ENCODE measurements around the gene ATXN2.

ATXN2 gene

GRCh38 chr12:111412007-111412829, 186.9 kb downstream of the ATXN2 start:
- Histone ChIP-seq H3K4me3 (ENCODE audit: low read length) (no peak overlapping the region), H3K27me3 (replicated peaks; ENCODE audit: control insufficient read depth, insufficient read depth, low read length) (no peaks in the 10 kb centered on the region), H3K4me1 (ENCODE audit: control insufficient read depth, insufficient read depth, low read length) (peaks cover 67% of the 10 kb centered on the region)

GRCh38 chr12:111411185-111411764, 187.8 kb downstream of the ATXN2 start:
- H3K4me1 ChIP-seq (ENCODE audit: control insufficient read depth, insufficient read depth, low read length) = peaks cover 74% of the 10 kb centered on the region
- no peaks in the 10 kb centered on the region for H3K27me3 ChIP-seq (replicated peaks; ENCODE audit: control insufficient read depth, insufficient read depth, low read length)
- DNase-seq (ENCODE audit: low read depth) = no peak
- no peaks in the 10 kb centered on the region for H3K9me3 ChIP-seq (ENCODE audit: control insufficient read depth, low read length)
- no peaks in the 10 kb centered on the region for H3K36me3 ChIP-seq (ENCODE audit: control insufficient read depth, insufficient read depth, low read length, severe bottlenecking)
- H3K4me3 ChIP-seq (ENCODE audit: low read length) = no peak overlapping the region
- peak overlapping the region; percentile 28 for H3K9ac ChIP-seq (ENCODE audit: low read length)

More at GRCh38 chr12:111412007-111412829, 186.9 kb downstream of the ATXN2 start:
- no peak for DNase-seq (ENCODE audit: low read depth)
- Histone ChIP-seq H3K36me3 (ENCODE audit: control insufficient read depth, insufficient read depth, low read length, severe bottlenecking) (peaks cover 4% of the 10 kb centered on the region), H3K9ac (ENCODE audit: low read length) (peak overlapping the region; percentile 15), H3K9me3 (ENCODE audit: control insufficient read depth, low read length) (no peaks in the 10 kb centered on the region)

- H3K9me3 ChIP-seq (ENCODE audit: control insufficient read depth, low read length) = no peaks in the 10 kb centered on the region
- H3K27me3 ChIP-seq (replicated peaks; ENCODE audit: control insufficient read depth, insufficient read depth, low read length) = no peaks in the 10 kb centered on the region
- H3K4me3 ChIP-seq (ENCODE audit: low read length) = peak overlapping the region; percentile 7
- H3K4me1 ChIP-seq (ENCODE audit: control insufficient read depth, insufficient read depth, low read length) = peaks cover 74% of the 10 kb centered on the region
- peak; percentile 52 for DNase-seq (ENCODE audit: low read depth)
- H3K9ac ChIP-seq (ENCODE audit: low read length) = peak overlapping the region; percentile 57
- H3K36me3 ChIP-seq (ENCODE audit: control insufficient read depth, insufficient read depth, low read length, severe bottlenecking) = no peaks in the 10 kb centered on the region
Observed at GRCh38 chr12:111410431-111411184, 188.5 kb downstream of the ATXN2 start.

GRCh38 chr12:111409780-111410430, 189.2 kb downstream of the ATXN2 start:
- H3K4me3 ChIP-seq (ENCODE audit: low read length) = peak overlapping the region; percentile 27
- DNase-seq (ENCODE audit: low read depth) = peak; percentile 79
- peak overlapping the region; percentile 57 for H3K9ac ChIP-seq (ENCODE audit: low read length)
- no peaks in the 10 kb centered on the region for H3K36me3 ChIP-seq (ENCODE audit: control insufficient read depth, insufficient read depth, low read length, severe bottlenecking)
- H3K4me1 ChIP-seq (ENCODE audit: control insufficient read depth, insufficient read depth, low read length) = peaks cover 74% of the 10 kb centered on the region
- no peaks in the 10 kb centered on the region for H3K9me3 ChIP-seq (ENCODE audit: control insufficient read depth, low read length)
- no peaks in the 10 kb centered on the region for H3K27me3 ChIP-seq (replicated peaks; ENCODE audit: control insufficient read depth, insufficient read depth, low read length)

GRCh38 chr12:111409403-111409779, 189.7 kb downstream of the ATXN2 start:
- H3K4me1 ChIP-seq (ENCODE audit: control insufficient read depth, insufficient read depth, low read length) = peaks cover 74% of the 10 kb centered on the region
- H3K9me3 ChIP-seq (ENCODE audit: control insufficient read depth, low read length) = no peaks in the 10 kb centered on the region
- H3K9ac ChIP-seq (ENCODE audit: low read length) = peak overlapping the region; percentile 57
- H3K27me3 ChIP-seq (replicated peaks; ENCODE audit: control insufficient read depth, insufficient read depth, low read length) = no peaks in the 10 kb centered on the region
- peak overlapping the region; percentile 27 for H3K4me3 ChIP-seq (ENCODE audit: low read length)
- peak; percentile 54 for DNase-seq (ENCODE audit: low read depth)
- no peaks in the 10 kb centered on the region for H3K36me3 ChIP-seq (ENCODE audit: control insufficient read depth, insufficient read depth, low read length, severe bottlenecking)

DNA sequence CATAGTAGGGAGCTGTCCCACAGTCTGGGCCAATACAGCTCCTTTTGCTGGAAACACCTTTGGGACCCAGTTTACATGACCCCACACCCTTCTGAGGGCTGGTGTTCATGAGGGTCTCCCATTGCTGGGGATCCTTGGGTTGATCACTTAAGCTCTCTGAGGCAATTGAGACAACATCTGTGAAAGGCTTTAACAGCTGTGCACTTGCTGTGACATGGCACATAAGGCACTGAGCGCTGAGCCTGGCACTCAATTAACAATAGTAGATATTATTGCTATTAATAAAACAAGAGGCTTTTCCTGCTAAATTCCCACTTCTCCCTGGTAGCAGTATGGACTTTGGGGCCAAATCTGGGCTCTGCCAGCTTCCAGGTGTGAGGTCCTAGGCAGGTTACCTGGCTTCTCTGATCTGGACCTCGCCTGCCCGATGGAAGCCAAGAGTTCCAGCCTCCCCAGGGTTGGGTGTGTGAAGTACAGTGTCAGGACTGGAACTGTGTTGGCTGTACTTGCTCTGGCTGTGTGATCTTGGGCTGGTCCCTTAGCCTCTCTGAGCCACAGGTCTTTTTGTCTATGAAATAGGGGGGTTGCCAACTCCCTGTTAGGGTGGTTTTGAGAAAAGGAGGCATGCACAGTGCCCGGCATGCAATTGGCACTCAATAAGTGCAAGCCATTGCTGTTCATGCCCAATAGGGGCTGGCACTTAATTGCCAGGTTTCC, 190.3 kb downstream of the ATXN2 start:
- peaks cover 71% of the 10 kb centered on the region for H3K4me1 ChIP-seq (ENCODE audit: control insufficient read depth, insufficient read depth, low read length)
- no peaks in the 10 kb centered on the region for H3K9me3 ChIP-seq (ENCODE audit: control insufficient read depth, low read length)
- no peak overlapping the region for H3K4me3 ChIP-seq (ENCODE audit: low read length)

GRCh38 chr12:111408116-111408440, 191.0 kb downstream of the ATXN2 start:
- Histone ChIP-seq H3K4me1 (ENCODE audit: control insufficient read depth, insufficient read depth, low read length) (peaks cover 68% of the 10 kb centered on the region), H3K36me3 (ENCODE audit: control insufficient read depth, insufficient read depth, low read length, severe bottlenecking) (no peaks in the 10 kb centered on the region), H3K27me3 (replicated peaks; ENCODE audit: control insufficient read depth, insufficient read depth, low read length) (no peaks in the 10 kb centered on the region), H3K9ac (ENCODE audit: low read length) (no peak overlapping the region), H3K9me3 (ENCODE audit: control insufficient read depth, low read length) (no peaks in the 10 kb centered on the region), H3K4me3 (ENCODE audit: low read length) (peak overlapping the region; percentile 94)
- no peak for DNase-seq (ENCODE audit: low read depth)

More for the DNA sequence above, 190.3 kb downstream of the ATXN2 start:
- no peaks in the 10 kb centered on the region for H3K36me3 ChIP-seq (ENCODE audit: control insufficient read depth, insufficient read depth, low read length, severe bottlenecking)
- no peaks in the 10 kb centered on the region for H3K27me3 ChIP-seq (replicated peaks; ENCODE audit: control insufficient read depth, insufficient read depth, low read length)
- peak overlapping the region; percentile 57 for H3K9ac ChIP-seq (ENCODE audit: low read length)
- DNase-seq (ENCODE audit: low read depth) = no peak

DNA sequence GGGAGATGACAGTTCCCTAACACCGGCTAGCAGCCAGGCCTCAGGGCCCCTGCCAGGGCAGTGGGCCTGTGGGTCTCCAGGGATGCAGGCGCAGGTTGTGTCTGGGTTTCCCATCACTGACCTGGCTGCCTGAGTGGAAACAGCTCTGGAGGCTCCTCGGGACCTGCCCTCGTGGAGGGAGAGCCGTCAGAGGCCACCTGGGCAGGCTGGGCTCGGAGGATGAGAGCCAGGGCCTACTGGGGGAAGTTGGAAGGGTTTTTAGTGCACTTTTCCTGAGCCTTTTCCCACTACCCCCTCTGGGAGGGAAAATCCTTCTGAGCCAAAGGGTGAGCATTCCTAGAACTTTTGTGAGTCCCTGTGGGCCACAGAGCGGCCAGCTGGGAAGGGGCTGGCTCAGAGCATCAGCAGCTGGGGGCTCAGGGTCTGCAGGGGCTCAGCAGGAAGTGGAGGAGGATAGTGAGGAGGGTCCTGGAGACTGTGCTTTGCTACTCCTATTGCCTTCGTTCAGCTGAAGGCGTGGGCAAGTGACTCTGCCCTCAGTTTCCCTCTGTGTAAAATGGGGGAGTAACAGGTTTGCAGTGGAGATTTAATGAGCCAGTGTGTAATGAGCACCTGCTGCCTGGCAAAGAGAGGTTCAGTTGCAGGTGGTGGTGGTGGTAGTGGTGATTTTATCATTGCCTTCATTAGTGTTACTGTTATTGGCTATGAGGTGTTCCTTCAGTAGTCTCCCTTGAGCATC, 191.6 kb downstream of the ATXN2 start:
- peak overlapping the region; percentile 94 for H3K4me3 ChIP-seq (ENCODE audit: low read length)
- no peaks in the 10 kb centered on the region for H3K36me3 ChIP-seq (ENCODE audit: control insufficient read depth, insufficient read depth, low read length, severe bottlenecking)
- no peak for DNase-seq (ENCODE audit: low read depth)

DNA sequence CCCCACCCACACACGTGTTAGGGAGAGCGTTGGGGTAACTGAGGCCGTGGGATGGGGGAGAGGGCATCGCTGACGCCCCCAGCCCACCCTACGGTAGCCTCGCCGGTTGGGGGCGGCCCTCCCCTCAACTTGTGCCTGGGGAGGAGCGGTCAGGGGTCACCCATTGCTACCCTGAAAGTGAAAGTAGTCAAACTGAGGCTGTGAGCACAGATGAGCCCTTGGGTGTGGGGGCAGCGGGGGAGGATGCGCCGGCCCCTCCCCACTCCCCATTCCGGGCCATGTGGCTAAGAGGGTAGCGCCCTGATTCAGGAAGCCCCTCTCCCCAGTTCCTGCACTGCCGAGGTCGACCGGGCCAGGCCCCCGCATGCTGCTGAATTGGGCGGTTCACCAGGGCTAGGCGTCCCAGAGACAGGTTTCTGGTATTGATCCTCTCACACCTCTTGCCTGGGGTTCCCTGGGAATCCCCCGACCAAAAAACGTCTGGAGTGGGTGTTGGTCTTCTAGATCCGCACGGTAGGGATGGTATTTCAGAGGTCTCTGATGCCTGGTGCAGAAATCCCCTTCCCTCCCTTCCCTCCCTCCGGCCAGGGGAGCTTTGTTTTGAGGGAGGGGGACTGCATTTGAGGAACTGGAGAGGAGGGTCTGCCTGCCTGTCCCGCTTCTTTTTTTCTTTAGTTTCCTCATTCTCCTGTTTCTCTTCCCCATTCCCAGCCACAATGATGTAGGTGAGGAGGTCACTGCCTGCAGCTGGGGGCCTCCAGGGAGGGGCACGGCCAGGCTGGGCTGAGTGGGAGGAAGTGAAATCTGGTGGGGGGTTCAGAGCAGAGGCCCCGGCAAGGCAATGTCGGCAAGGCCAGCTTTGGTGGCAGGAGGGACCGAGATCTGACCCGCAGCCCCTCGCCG, 192.4 kb downstream of the ATXN2 start:
- DNase-seq (ENCODE audit: low read depth) = peak; percentile 36
- Histone ChIP-seq H3K4me1 (ENCODE audit: control insufficient read depth, insufficient read depth, low read length) (peaks cover 56% of the 10 kb centered on the region), H3K9me3 (ENCODE audit: control insufficient read depth, low read length) (no peaks in the 10 kb centered on the region), H3K4me3 (ENCODE audit: low read length) (peak overlapping the region; percentile 94), H3K9ac (ENCODE audit: low read length) (peak overlapping the region; percentile 95), H3K36me3 (ENCODE audit: control insufficient read depth, insufficient read depth, low read length, severe bottlenecking) (no peaks in the 10 kb centered on the region), H3K27me3 (replicated peaks; ENCODE audit: control insufficient read depth, insufficient read depth, low read length) (no peaks in the 10 kb centered on the region)

More for the DNA sequence above, 191.6 kb downstream of the ATXN2 start:
- Histone ChIP-seq H3K9me3 (ENCODE audit: control insufficient read depth, low read length) (no peaks in the 10 kb centered on the region), H3K4me1 (ENCODE audit: control insufficient read depth, insufficient read depth, low read length) (peaks cover 64% of the 10 kb centered on the region), H3K27me3 (replicated peaks; ENCODE audit: control insufficient read depth, insufficient read depth, low read length) (no peaks in the 10 kb centered on the region), H3K9ac (ENCODE audit: low read length) (peak overlapping the region; percentile 95)

Data from adipocyte (in vitro differentiated cells).